ENCODE data around the gene C10orf143.
"Not testable (repeated sequence)": the region's sequence is repeated elsewhere in the genome, so short reads cannot be mapped to it uniquely, and the experiment has no call there.

The C10orf143 gene

GRCh38 chr10:130111113-130111851 is 652 bp upstream of the C10orf143 start:
- DNase-seq: peak; percentile 93 to 95

- DNase-seq: peak; percentile 67 to 82
These were observed 809 bp downstream of the C10orf143 start for GRCh38 chr10:130109796-130110245.

- no peak for DNase-seq
These were observed 1.6 kb downstream of the C10orf143 start for GRCh38 chr10:130108934-130109604.

GRCh38 chr10:130108146-130108545 is 2.5 kb downstream of the C10orf143 start:
- peak; percentile 13 to 18 for DNase-seq

- DNase-seq: no peak
These were observed 4.9 kb downstream of the C10orf143 start for GRCh38 chr10:130105724-130106123.

- no peak for DNase-seq
These were observed 11.3 kb downstream of the C10orf143 start for GRCh38 chr10:130099344-130099743.

GRCh38 chr10:130090565-130090964 is 20.1 kb downstream of the C10orf143 start:
- DNase-seq: not testable (repeated sequence)

- no peak for DNase-seq
These were observed 30.2 kb downstream of the C10orf143 start for GRCh38 chr10:130080461-130080814.

- DNase-seq: no peak
These were observed 30.8 kb downstream of the C10orf143 start for GRCh38 chr10:130079614-130080460.

- DNase-seq: no peak
These were observed 32.5 kb downstream of the C10orf143 start for GRCh38 chr10:130078120-130078519.

- DNase-seq: no peak
These were observed 33.9 kb downstream of the C10orf143 start for GRCh38 chr10:130076681-130077080.

- DNase-seq: no peak
These were observed 36.0 kb downstream of the C10orf143 start for GRCh38 chr10:130074639-130075038.

- no peak for DNase-seq
These were observed 36.7 kb downstream of the C10orf143 start for GRCh38 chr10:130073912-130074311.

- no peak for DNase-seq
These were observed 38.4 kb downstream of the C10orf143 start for GRCh38 chr10:130072247-130072646.

- DNase-seq: no peak
These were observed 42.7 kb downstream of the C10orf143 start for GRCh38 chr10:130067893-130068292.

- DNase-seq: no peak
These were observed 43.9 kb downstream of the C10orf143 start for GRCh38 chr10:130066743-130067142.

- no peak for DNase-seq
These were observed 45.4 kb downstream of the C10orf143 start for GRCh38 chr10:130065251-130065650.

- no peak for DNase-seq
These were observed 45.8 kb downstream of the C10orf143 start for GRCh38 chr10:130064783-130065182.

- no peak for DNase-seq
These were observed 47.7 kb downstream of the C10orf143 start for GRCh38 chr10:130062976-130063375.

GRCh38 chr10:130062201-130062600 is 48.4 kb downstream of the C10orf143 start:
- DNase-seq: no peak

GRCh38 chr10:130061760-130062159 is 48.9 kb downstream of the C10orf143 start:
- no peak for DNase-seq

GRCh38 chr10:130054021-130054420 is 56.6 kb downstream of the C10orf143 start:
- no peak for DNase-seq

GRCh38 chr10:130053561-130053960 is 57.1 kb downstream of the C10orf143 start:
- no peak for DNase-seq

All from activated CD4-positive, alpha-beta T cell treated with anti-CD3 and anti-CD28 coated beads for 4 hours (primary cell).